K562 (cell line): Measurements from ENCODE around the gene ZBTB43. TPM values are rescaled to one million over a fixed set of nuclear protein-coding genes. Genes with fewer than 3 reads are reported as not detected.

Experiments used
- CC2D1A ChIP-seq: fragments of 450-650 bp; IDR thresholded peaks from 2 replicates; pipeline ENCODE4 v1.6.1; 2017; ENCODE audit warnings: mild to moderate bottlenecking
- DEAF1 ChIP-seq: fragments of 450-650 bp; formaldehyde crosslinking; IDR thresholded peaks from 2 replicates; pipeline ENCODE4 v1.4.0; 2020; ENCODE audit warnings: mild to moderate bottlenecking, moderate library complexity
- JUND ChIP-seq, 2 experiments: IDR thresholded peaks; 2 replicates in 1 of 2; 3 replicates in 1 of 2; pipeline ENCODE4 v1.6.1; 2011; ENCODE audit warnings: borderline replicate concordance in 2 of 2, low read depth in 2 of 2, low read length in 2 of 2, improper control_type of control experiment in 1 of 2, missing biosample characterization in 1 of 2, missing genetic modification characterization in 1 of 2, missing genetic modification reagents in 1 of 2
- KLF16 ChIP-seq: IDR thresholded peaks from 2 replicates; pipeline ENCODE4 v1.6.1; 2016; ENCODE audit warnings: antibody characterized with exemption
- MAZ ChIP-seq, 2 experiments: fragments of 450-650 bp in 1 of 2; sonication (generic) in 1 of 2; formaldehyde crosslinking; IDR thresholded peaks in 1 of 2; conservative IDR thresholded peaks in 1 of 2; 2 replicates each; pipeline versions ENCODE4 v1.4.0 to v1.5.0; 2020; ENCODE audit warnings: mild to moderate bottlenecking in 1 of 2, missing genetic modification reagents in 1 of 2
- PHF21A ChIP-seq: fragments of 450-650 bp; IDR thresholded peaks from 2 replicates; pipeline ENCODE4 v1.6.1; 2017; ENCODE audit warnings: low read depth, borderline replicate concordance
- RAD21 ChIP-seq, 2 experiments: fragments of 250-450 bp in 1 of 2; fragments of 450-650 bp in 1 of 2; sonication (Bioruptor Pico) in 1 of 2; formaldehyde crosslinking in 1 of 2; IDR thresholded peaks in 1 of 2; conservative IDR thresholded peaks in 1 of 2; 2 replicates each; pipeline versions ENCODE4 v1.4.0 to v1.8.0; 2020 to 2022; ENCODE audit warnings: mild to moderate bottlenecking in 2 of 2, moderate library complexity in 1 of 2
- SMC3 ChIP-seq: conservative IDR thresholded peaks from 2 replicates; pipeline ENCODE4 v1.6.1; 2011; ENCODE audit warnings: low read depth, low read length, improper control_type of control experiment; ENCODE audit not compliant: insufficient read depth
- STAG1 ChIP-seq: sonication (generic); formaldehyde crosslinking; IDR thresholded peaks from 2 replicates; pipeline ENCODE4 v1.5.0; 2020; ENCODE audit warnings: missing genetic modification reagents, borderline replicate concordance
- ZBTB7A ChIP-seq: IDR thresholded peaks from 2 replicates; pipeline ENCODE4 v1.6.1; 2011; ENCODE audit warnings: low read depth, mild to moderate bottlenecking, low read length, moderate library complexity, borderline replicate concordance; ENCODE audit not compliant: control insufficient read depth
- ZNF384 ChIP-seq: IDR thresholded peaks from 2 replicates; pipeline ENCODE4 v1.6.1; 2012; ENCODE audit warnings: low read depth, low read length, improper control_type of control experiment
- ZNF41 ChIP-seq: fragments of 250-450 bp; sonication (Bioruptor Pico); conservative IDR thresholded peaks from 2 replicates; pipeline ENCODE4 v1.4.0; 2020; ENCODE audit warnings: mild to moderate bottlenecking
- polyA plus RNA-seq, 8 experiments: library from polyadenylated mRNA; depleted of rRNA in 4 of 8; stranded (reverse) in 5 of 8; unstranded in 3 of 8; fragments of >200 nt; fragmentation: Nextera tagmentation in 2 of 8; fragmentation: Illumina TruSeq in 1 of 8; extraction: Ambion mirVana in 2 of 8; extraction: Trizol in 1 of 8; gene quantifications; 2 replicates each; pipeline versions ENCODE4 v1.2.1 to v1.2.3, GENCODE V29; 2011 to 2014; ENCODE audit warnings: inconsistent platforms in 1 of 8, missing spikeins in 1 of 8
- total RNA-seq, 7 experiments: library from RNA; depleted of rRNA in 6 of 7; stranded (reverse); fragments of >200 nt in 6 of 7; fragmentation: Illumina TruSeq in 2 of 7; extraction: Trizol in 2 of 7; gene quantifications; 2 replicates each; pipeline versions ENCODE4 v1.2.1 to v1.2.3, GENCODE V29; 2011 to 2021; ENCODE audit warnings: low replicate concordance in 1 of 7
- TF ChIP-seq, protein P1 (sequence below), 2 experiments: fragments of 450-650 bp; formaldehyde crosslinking in 1 of 2; IDR thresholded peaks; 2 replicates each; pipeline versions ENCODE4 v1.4.0 to v1.6.1; 2014 to 2020; ENCODE audit warnings: mild to moderate bottlenecking in 2 of 2, borderline replicate concordance in 1 of 2, low read depth in 1 of 2
- TF ChIP-seq, protein P2 (sequence below): sonication (generic); formaldehyde crosslinking; IDR thresholded peaks from 2 replicates; pipeline ENCODE4 v1.8.0; 2022; ENCODE audit warnings: missing genetic modification reagents, mild to moderate bottlenecking, borderline replicate concordance

Gene ZBTB43
- total and polyA plus RNA-seq, 9 of the 15 experiments (the other 6 are each of a cell fraction or from before 2014, with no cell fraction given) = 3.9 to 17.2 (median 9.1) TPM

DNA sequence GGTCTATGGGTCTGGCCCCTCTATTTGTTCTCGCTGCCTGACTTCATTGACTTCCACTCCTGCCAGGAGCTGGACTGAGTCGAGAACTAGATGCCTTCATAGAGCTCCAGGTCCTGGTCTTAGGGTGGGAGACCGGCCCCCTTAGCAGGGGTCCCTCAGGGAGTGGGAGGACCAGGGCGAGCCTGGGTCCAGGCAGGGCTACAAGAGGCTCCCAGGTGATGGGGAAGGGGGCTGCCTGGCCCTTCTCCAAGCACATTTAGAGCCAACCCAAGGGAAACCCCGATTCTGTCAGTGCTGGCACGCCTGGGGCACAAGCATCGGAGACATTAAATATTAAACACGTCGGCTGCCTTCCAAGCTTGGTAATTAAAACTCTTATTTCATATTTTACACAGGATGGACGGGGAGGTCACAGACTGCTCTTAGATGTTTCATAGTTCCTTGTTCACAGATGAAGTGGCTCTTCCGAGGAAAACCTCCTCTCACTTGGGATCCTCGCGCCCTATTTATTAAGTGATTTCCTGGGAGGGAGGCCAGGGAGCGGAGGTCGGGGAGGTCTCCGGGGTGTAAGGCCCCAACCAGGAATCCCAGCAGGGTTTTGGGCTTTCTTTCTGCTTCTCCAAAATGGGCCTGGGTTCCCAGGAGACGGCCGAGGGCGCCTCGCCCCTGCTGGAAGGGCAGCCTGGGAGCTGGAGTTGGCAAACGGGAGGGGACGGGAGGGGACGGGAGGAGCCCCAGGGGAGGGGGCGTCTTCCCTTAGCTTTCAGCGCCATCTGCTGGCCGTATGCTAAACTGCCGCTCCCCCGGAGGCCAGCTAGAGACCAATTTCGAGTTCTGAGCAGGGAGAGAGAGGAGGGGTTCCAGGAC lies 23.4 kb upstream of the ZBTB43 start (continued):
- TF ChIP-seq, protein P1, sequence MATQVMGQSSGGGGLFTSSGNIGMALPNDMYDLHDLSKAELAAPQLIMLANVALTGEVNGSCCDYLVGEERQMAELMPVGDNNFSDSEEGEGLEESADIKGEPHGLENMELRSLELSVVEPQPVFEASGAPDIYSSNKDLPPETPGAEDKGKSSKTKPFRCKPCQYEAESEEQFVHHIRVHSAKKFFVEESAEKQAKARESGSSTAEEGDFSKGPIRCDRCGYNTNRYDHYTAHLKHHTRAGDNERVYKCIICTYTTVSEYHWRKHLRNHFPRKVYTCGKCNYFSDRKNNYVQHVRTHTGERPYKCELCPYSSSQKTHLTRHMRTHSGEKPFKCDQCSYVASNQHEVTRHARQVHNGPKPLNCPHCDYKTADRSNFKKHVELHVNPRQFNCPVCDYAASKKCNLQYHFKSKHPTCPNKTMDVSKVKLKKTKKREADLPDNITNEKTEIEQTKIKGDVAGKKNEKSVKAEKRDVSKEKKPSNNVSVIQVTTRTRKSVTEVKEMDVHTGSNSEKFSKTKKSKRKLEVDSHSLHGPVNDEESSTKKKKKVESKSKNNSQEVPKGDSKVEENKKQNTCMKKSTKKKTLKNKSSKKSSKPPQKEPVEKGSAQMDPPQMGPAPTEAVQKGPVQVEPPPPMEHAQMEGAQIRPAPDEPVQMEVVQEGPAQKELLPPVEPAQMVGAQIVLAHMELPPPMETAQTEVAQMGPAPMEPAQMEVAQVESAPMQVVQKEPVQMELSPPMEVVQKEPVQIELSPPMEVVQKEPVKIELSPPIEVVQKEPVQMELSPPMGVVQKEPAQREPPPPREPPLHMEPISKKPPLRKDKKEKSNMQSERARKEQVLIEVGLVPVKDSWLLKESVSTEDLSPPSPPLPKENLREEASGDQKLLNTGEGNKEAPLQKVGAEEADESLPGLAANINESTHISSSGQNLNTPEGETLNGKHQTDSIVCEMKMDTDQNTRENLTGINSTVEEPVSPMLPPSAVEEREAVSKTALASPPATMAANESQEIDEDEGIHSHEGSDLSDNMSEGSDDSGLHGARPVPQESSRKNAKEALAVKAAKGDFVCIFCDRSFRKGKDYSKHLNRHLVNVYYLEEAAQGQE (IDR thresholded peaks at IDR 0.05; ENCODE audit: borderline replicate concordance) = peak; percentile 71; the same call in 1 of the 2 replicates
- TF ChIP-seq, protein P1 (CRISPR knock-in tag; IDR thresholded peaks at IDR 0.05; ENCODE audit: low read depth) = no peak
- 0 out of 2 replicates have a peak, but pooled peaks have one; percentile 14 for TF ChIP-seq JUND (IDR thresholded peaks at IDR 0.05; ENCODE audit: borderline replicate concordance, low read depth, low read length)
- no peak for TF ChIP-seq JUND (tag; IDR thresholded peaks at IDR 0.05; ENCODE audit: borderline replicate concordance, low read depth, low read length)
- TF ChIP-seq ZBTB7A = peak; percentile 54
- TF ChIP-seq DEAF1 (CRISPR knock-in tag) = peak; percentile 64
- peak; percentile 74 for TF ChIP-seq SMC3
- TF ChIP-seq CC2D1A = 0 out of 2 replicates have a peak, but pooled peaks have one; percentile 32
- TF ChIP-seq ZNF384 = peak; percentile 16; the same call in 1 of the 2 replicates
- peak; percentile 52 to 85; a peak in 2 of 4 replicates for TF ChIP-seq MAZ (CRISPR knock-in tag; conservative IDR thresholded peaks at IDR 0.05 in 1 of 2, IDR thresholded peaks at IDR 0.05 in 1 of 2)
- 0 out of 2 replicates have a peak, but pooled peaks have one; percentile 20 for TF ChIP-seq KLF16
- peak; percentile 46; the same call in 1 of the 2 replicates for TF ChIP-seq STAG1 (CRISPR knock-in tag)
- TF ChIP-seq, protein P2, sequence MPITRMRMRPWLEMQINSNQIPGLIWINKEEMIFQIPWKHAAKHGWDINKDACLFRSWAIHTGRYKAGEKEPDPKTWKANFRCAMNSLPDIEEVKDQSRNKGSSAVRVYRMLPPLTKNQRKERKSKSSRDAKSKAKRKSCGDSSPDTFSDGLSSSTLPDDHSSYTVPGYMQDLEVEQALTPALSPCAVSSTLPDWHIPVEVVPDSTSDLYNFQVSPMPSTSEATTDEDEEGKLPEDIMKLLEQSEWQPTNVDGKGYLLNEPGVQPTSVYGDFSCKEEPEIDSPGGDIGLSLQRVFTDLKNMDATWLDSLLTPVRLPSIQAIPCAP (CRISPR knock-in tag) = no peak
- TF ChIP-seq ZNF41 = no peak
- peak; percentile 84 to 88 for TF ChIP-seq RAD21 (CRISPR knock-in tag; conservative IDR thresholded peaks at IDR 0.05 in 1 of 2, IDR thresholded peaks at IDR 0.05 in 1 of 2)
- no peak for TF ChIP-seq PHF21A
